WI38 (cell line): ENCODE data around the gene FAM184B.

ENCODE experiments used
- H3K4me3 ChIP-seq: 2 replicates; pipeline ENCODE4 v1.5.1; 2011; ENCODE audit warnings: low read depth, mild to moderate bottlenecking, control low read depth, low read length
- TF ChIP-seq, protein P1 (sequence below): IDR thresholded peaks from 2 replicates; pipeline ENCODE4 v1.5.1; 2012; ENCODE audit warnings: low read depth, mild to moderate bottlenecking, control low read depth, low read length

FAM184B gene

GRCh38 chr4:17773135-17773698 lies 8.2 kb downstream of the FAM184B start:
- TF ChIP-seq, protein P1, sequence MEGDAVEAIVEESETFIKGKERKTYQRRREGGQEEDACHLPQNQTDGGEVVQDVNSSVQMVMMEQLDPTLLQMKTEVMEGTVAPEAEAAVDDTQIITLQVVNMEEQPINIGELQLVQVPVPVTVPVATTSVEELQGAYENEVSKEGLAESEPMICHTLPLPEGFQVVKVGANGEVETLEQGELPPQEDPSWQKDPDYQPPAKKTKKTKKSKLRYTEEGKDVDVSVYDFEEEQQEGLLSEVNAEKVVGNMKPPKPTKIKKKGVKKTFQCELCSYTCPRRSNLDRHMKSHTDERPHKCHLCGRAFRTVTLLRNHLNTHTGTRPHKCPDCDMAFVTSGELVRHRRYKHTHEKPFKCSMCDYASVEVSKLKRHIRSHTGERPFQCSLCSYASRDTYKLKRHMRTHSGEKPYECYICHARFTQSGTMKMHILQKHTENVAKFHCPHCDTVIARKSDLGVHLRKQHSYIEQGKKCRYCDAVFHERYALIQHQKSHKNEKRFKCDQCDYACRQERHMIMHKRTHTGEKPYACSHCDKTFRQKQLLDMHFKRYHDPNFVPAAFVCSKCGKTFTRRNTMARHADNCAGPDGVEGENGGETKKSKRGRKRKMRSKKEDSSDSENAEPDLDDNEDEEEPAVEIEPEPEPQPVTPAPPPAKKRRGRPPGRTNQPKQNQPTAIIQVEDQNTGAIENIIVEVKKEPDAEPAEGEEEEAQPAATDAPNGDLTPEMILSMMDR, result no peak
- H3K4me3 ChIP-seq, result no peak overlapping the region

- H3K4me3 ChIP-seq, result no peak overlapping the region
- TF ChIP-seq, protein P1, result no peak
Observed at GRCh38 chr4:17771284-17771908, 10.0 kb downstream of the FAM184B start.

GRCh38 chr4:17770845-17771244 lies 10.6 kb downstream of the FAM184B start:
- TF ChIP-seq, protein P1, result no peak
- H3K4me3 ChIP-seq, result no peak overlapping the region

GRCh38 chr4:17769406-17770174 lies 11.8 kb downstream of the FAM184B start:
- TF ChIP-seq, protein P1, result no peak
- no peak overlapping the region for H3K4me3 ChIP-seq

- no peak overlapping the region for H3K4me3 ChIP-seq
- TF ChIP-seq, protein P1, result no peak
Observed at GRCh38 chr4:17766826-17767458, 14.5 kb downstream of the FAM184B start.

- no peak overlapping the region for H3K4me3 ChIP-seq
- TF ChIP-seq, protein P1, result no peak
Observed at GRCh38 chr4:17765514-17766286, 15.7 kb downstream of the FAM184B start.
